H9 (cell line): ENCODE data around the gene EFNA5. TPM values are rescaled to one million over a fixed set of nuclear protein-coding genes. Genes with fewer than 3 reads are reported as not detected.

Experiments used
- DNase-seq: peaks from one replicate; pipeline ENCODE4 v3.0.0-alpha.2; 2017
- H2AFZ ChIP-seq: one replicate; pipeline ENCODE4 v1.6.1; 2013; ENCODE audit warnings: mild to moderate bottlenecking, low read length, control low read depth, moderate library complexity
- H2AK5ac ChIP-seq: 2 replicates; pipeline ENCODE4 v1.6.1; 2013; ENCODE audit warnings: low read length, control low read depth, mixed read lengths; ENCODE audit not compliant: insufficient read length
- H2BK120ac ChIP-seq: one replicate; pipeline ENCODE4 v1.6.1; 2013; ENCODE audit warnings: low read depth, mild to moderate bottlenecking, low read length, control low read depth, inconsistent platforms; ENCODE audit not compliant: poor library complexity, severe bottlenecking
- H2BK12ac ChIP-seq: 2 replicates; pipeline ENCODE4 v1.6.1; 2013; ENCODE audit warnings: low read length, control low read depth, mixed read lengths, low read depth; ENCODE audit not compliant: insufficient read length
- H2BK15ac ChIP-seq: 2 replicates; pipeline ENCODE4 v1.6.1; 2013; ENCODE audit warnings: low read depth, low read length, control low read depth
- H2BK20ac ChIP-seq: one replicate; pipeline ENCODE4 v1.6.1; 2013; ENCODE audit warnings: low read depth, mild to moderate bottlenecking, low read length, control low read depth, inconsistent platforms; ENCODE audit not compliant: poor library complexity, severe bottlenecking
- H2BK5ac ChIP-seq: 2 replicates; pipeline ENCODE4 v1.6.1; 2013; ENCODE audit warnings: low read length, control low read depth, mixed read lengths; ENCODE audit not compliant: insufficient read length
- H3K14ac ChIP-seq: 2 replicates; pipeline ENCODE4 v1.6.1; 2013; ENCODE audit warnings: low read length, control low read depth; ENCODE audit not compliant: insufficient read depth
- H3K18ac ChIP-seq: 2 replicates; pipeline ENCODE4 v1.6.1; 2013; ENCODE audit warnings: low read depth, mild to moderate bottlenecking, mixed read lengths, low read length, control low read depth; ENCODE audit not compliant: insufficient read length
- H3K23ac ChIP-seq: 2 replicates; pipeline ENCODE4 v1.6.1; 2013; ENCODE audit warnings: low read length, control low read depth, mixed read lengths, low read depth; ENCODE audit not compliant: insufficient read length
- H3K23me2 ChIP-seq: 2 replicates; pipeline ENCODE4 v1.6.1; 2013; ENCODE audit warnings: low read depth, mild to moderate bottlenecking, mixed read lengths, low read length, control low read depth; ENCODE audit not compliant: insufficient read length, poor library complexity, severe bottlenecking
- H3K27ac ChIP-seq: 2 replicates; pipeline ENCODE4 v1.5.1; 2013; ENCODE audit warnings: low read length, control low read depth, mixed read lengths, low read depth; ENCODE audit not compliant: insufficient read length
- H3K27me3 ChIP-seq: 2 replicates; pipeline ENCODE4 v1.6.1; 2013; ENCODE audit warnings: low read length, control low read depth, inconsistent platforms; ENCODE audit not compliant: insufficient read depth
- H3K4ac ChIP-seq: 2 replicates; pipeline ENCODE4 v1.6.1; 2013; ENCODE audit warnings: low read depth, mild to moderate bottlenecking, control low read depth, inconsistent platforms, low read length, moderate library complexity
- H3K4me1 ChIP-seq: 2 replicates; pipeline ENCODE4 v1.6.1; 2013; ENCODE audit warnings: low read length, control low read depth, inconsistent platforms; ENCODE audit not compliant: insufficient read depth
- H3K4me2 ChIP-seq: 2 replicates; pipeline ENCODE4 v1.6.1; 2013; ENCODE audit warnings: low read length, control low read depth, mixed read lengths; ENCODE audit not compliant: insufficient read length, insufficient read depth
- H3K56ac ChIP-seq: 2 replicates; pipeline ENCODE4 v1.6.1; 2013; ENCODE audit warnings: low read depth, mild to moderate bottlenecking, mixed read lengths, low read length, control low read depth; ENCODE audit not compliant: insufficient read length
- H3K79me1 ChIP-seq: 2 replicates; pipeline ENCODE4 v1.6.1; 2013; ENCODE audit warnings: low read depth, mild to moderate bottlenecking, moderate library complexity, low read length, control low read depth, inconsistent platforms; ENCODE audit not compliant: insufficient read depth, poor library complexity, severe bottlenecking
- H3K79me2 ChIP-seq: 2 replicates; pipeline ENCODE4 v1.6.1; 2013; ENCODE audit warnings: low read length, control low read depth, inconsistent platforms; ENCODE audit not compliant: insufficient read depth
- H3K9ac ChIP-seq: 2 replicates; pipeline ENCODE4 v1.6.1; 2013; ENCODE audit warnings: low read length, control low read depth, mixed read lengths; ENCODE audit not compliant: insufficient read length; ENCODE audit errors: extremely low read depth
- H3K9me3 ChIP-seq: one replicate; pipeline ENCODE4 v1.6.1; 2013; ENCODE audit warnings: low read depth, low read length, inconsistent platforms; ENCODE audit not compliant: control insufficient read depth
- H3T11ph ChIP-seq: one replicate; pipeline ENCODE4 v1.6.1; 2013; ENCODE audit warnings: mild to moderate bottlenecking, low read length, control low read depth, inconsistent platforms
- H4K20me1 ChIP-seq: one replicate; pipeline ENCODE4 v1.6.1; 2013; ENCODE audit not compliant: control insufficient read depth, insufficient read length, insufficient read depth
- H4K5ac ChIP-seq: 2 replicates; pipeline ENCODE4 v1.6.1; 2013; ENCODE audit warnings: low read depth, mild to moderate bottlenecking, mixed read lengths, low read length, control low read depth; ENCODE audit not compliant: insufficient read length
- H4K8ac ChIP-seq: replicated peaks from 2 replicates; pipeline ENCODE4 v1.6.1; 2013; ENCODE audit warnings: low read length, control low read depth, mixed read lengths, low read depth; ENCODE audit not compliant: insufficient read length
- H4K91ac ChIP-seq: 2 replicates; pipeline ENCODE4 v1.6.1; 2013; ENCODE audit warnings: low read depth, mild to moderate bottlenecking, moderate library complexity, mixed read lengths, low read length, control low read depth; ENCODE audit not compliant: insufficient read length
- H3K27ac Mint-ChIP-seq, 3 experiments: 2 replicates in 2 of 3; 3 replicates in 1 of 3; pipeline ENCODE4 v1.8.0; 2020 to 2021; ENCODE audit warnings: mixed read lengths in 3 of 3, mild to moderate bottlenecking in 1 of 3, moderate library complexity in 1 of 3
- H3K27me3 Mint-ChIP-seq: 2 replicates; pipeline ENCODE4 v1.8.0; 2021; ENCODE audit warnings: low read depth, mild to moderate bottlenecking, moderate library complexity, mixed read lengths
- H3K36me3 Mint-ChIP-seq, 3 experiments: 2 replicates in 2 of 3; 3 replicates in 1 of 3; pipeline ENCODE4 v1.8.0; 2020 to 2021; ENCODE audit warnings: low read depth in 3 of 3, mixed read lengths in 3 of 3; ENCODE audit not compliant: insufficient read depth in 1 of 3
- H3K4me1 Mint-ChIP-seq, 2 experiments: 2 replicates each; pipeline ENCODE4 v1.8.0; 2020; ENCODE audit warnings: mixed read lengths in 2 of 2
- H3K4me3 Mint-ChIP-seq, 2 experiments: 2 replicates in 1 of 2; 3 replicates in 1 of 2; pipeline ENCODE4 v1.8.0; 2020 to 2021; ENCODE audit warnings: mild to moderate bottlenecking in 2 of 2, mixed read lengths in 2 of 2, moderate library complexity in 1 of 2
- H3K9me3 Mint-ChIP-seq, 2 experiments: 2 replicates in 1 of 2; 3 replicates in 1 of 2; pipeline ENCODE4 v1.8.0; 2020; ENCODE audit warnings: mild to moderate bottlenecking in 2 of 2, mixed read lengths in 2 of 2, moderate library complexity in 1 of 2
- CTCF ChIP-seq: fragments of 200-600 bp; sonication (generic); conservative IDR thresholded peaks from 3 replicates; pipeline ENCODE4 v1.8.0; 2021; ENCODE audit warnings: antibody characterized with exemption, mild to moderate bottlenecking
- WGBS: extraction: QIAGEN DNeasy Blood & Tissue Kit; methylation state at CpG from one replicate; pipeline ENCODE4 v1.1.7; 2013; ENCODE audit warnings: missing lambda C conversion rate, low lambda C conversion rate, mixed read lengths; ENCODE audit not compliant: insufficient read length; ENCODE audit errors: extremely low coverage; 5-methylcytosine and 5-hydroxymethylcytosine counted together
- total RNA-seq: library from RNA; stranded (reverse); gene quantifications from 2 replicates; pipeline ENCODE4 v1.2.1, GENCODE V29; 2021

EFNA5 gene
- total RNA-seq, 1 experiment from 2014 or later, result 20.4 TPM

GRCh38 chr5:107545486-107545885, 125.3 kb downstream of the EFNA5 start:
- H3K9ac ChIP-seq, result no peak overlapping the region
- H3K4me3 Mint-ChIP-seq, result no peak overlapping the region
- H4K8ac ChIP-seq, result no peak overlapping the region
- no peaks in the 10 kb centered on the region for H3K27me3 Mint-ChIP-seq
- no peaks in the 10 kb centered on the region for H3K79me2 ChIP-seq
- no peak overlapping the region for H3K23ac ChIP-seq
- peaks cover 38 to 50% of the 10 kb centered on the region in 2 experiments for H3K4me1 Mint-ChIP-seq
- H2BK5ac ChIP-seq, result no peak overlapping the region
- H3K56ac ChIP-seq, result no peak overlapping the region
- no peaks in the 10 kb centered on the region for H3K4me1 ChIP-seq
- no peaks in the 10 kb centered on the region for H3K27me3 ChIP-seq
- no peak overlapping the region for H3K27ac ChIP-seq
- TF ChIP-seq CTCF, result no peak
- no peak overlapping the region for H3K4me2 ChIP-seq
- H3K27ac Mint-ChIP-seq, result no peak overlapping the region
- no peak overlapping the region for H3T11ph ChIP-seq
- no peak overlapping the region for H2AK5ac ChIP-seq
- H3K23me2 ChIP-seq, result peaks cover 2% of the 10 kb centered on the region
- H4K5ac ChIP-seq, result no peak overlapping the region
- no CpG with 5 or more reads among the region's 4 CpGs for WGBS
- H3K79me1 ChIP-seq, result no peaks in the 10 kb centered on the region
- H4K91ac ChIP-seq, result no peak overlapping the region
- no peak overlapping the region for H2BK12ac ChIP-seq
- no peaks in the 10 kb centered on the region for H3K36me3 Mint-ChIP-seq
- no peak overlapping the region for H2BK20ac ChIP-seq
- H2BK15ac ChIP-seq, result no peak overlapping the region
- no peaks in the 10 kb centered on the region for H3K9me3 Mint-ChIP-seq
- H3K4ac ChIP-seq, result no peak overlapping the region
- H3K18ac ChIP-seq, result no peak overlapping the region
- no peak overlapping the region for H2AFZ ChIP-seq
- DNase-seq, result no peak
- no peaks in the 10 kb centered on the region for H4K20me1 ChIP-seq
- no peak overlapping the region for H2BK120ac ChIP-seq
- no peaks in the 10 kb centered on the region for H3K9me3 ChIP-seq
- H3K14ac ChIP-seq, result no peak overlapping the region
